Activated CD4-positive, alpha-beta T cell treated with anti-CD3 and anti-CD28 coated beads, Interleukin-2, amount 50 U/mL, for 1 hour (primary cell): ENCODE results near the gene TIAM1.

ENCODE experiments used
- DNase-seq: peaks from one replicate; pipeline ENCODE4 v3.0.0-alpha.2; 2020

Gene TIAM1

DNA sequence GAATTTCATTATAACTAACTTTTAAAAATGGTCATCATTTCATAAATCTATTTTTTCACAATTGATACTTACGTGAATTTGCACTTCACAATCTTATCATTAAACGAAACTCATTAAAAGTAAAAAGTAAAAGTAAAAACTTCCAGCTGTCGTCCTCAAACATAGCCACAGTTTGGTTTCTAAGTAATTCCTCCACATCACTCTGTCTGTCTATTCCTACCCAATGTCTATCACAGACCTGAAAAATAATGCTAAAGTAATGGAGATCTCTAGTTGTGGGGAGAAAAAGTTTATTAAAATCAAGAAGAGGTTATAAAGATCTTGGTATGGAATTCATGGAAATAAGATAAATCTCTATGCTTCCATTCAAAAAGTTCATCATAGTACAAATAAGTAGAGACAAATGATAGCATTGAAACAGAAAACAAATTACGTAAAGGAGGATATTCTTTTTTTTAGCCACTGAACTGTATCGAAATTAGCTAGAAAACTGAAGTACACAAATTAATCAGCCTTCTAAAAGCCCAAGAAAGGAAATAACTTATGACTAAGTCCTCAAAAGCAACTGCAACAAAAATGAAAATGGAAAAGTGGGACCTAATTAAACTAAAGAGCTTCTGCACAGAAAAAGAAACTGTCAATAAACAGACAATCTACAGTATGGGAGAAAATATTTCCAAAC is 148.6 kb downstream of the TIAM1 start:
- no peak for DNase-seq

- no peak for DNase-seq
These were observed 149.4 kb downstream of the TIAM1 start for GRCh38 chr21:31194510-31195293.

- no peak for DNase-seq
These were observed 150.3 kb downstream of the TIAM1 start for GRCh38 chr21:31193761-31194160.

- DNase-seq: no peak
These were observed 152.5 kb downstream of the TIAM1 start for GRCh38 chr21:31191553-31191952.

DNA sequence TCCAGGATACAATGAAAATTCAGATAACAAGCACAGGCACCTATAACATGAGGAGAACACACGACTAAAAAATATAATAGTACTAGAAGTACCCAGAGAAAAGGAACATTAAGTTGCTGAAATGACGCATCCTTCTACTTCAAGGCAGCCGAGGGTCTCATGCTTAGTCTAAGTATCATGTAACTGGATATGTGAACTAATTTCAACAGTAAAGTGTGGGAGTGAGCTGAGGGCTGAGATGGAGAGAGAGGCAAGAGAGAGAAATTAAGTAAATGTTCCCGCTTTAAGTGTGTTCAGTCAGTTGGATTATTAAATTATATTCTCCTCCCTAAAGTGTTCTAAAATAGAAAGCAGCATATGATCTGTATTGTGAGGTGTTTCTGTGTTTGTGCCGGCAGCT is 153.5 kb downstream of the TIAM1 start:
- DNase-seq: no peak

- DNase-seq: no peak
These were observed 156.6 kb downstream of the TIAM1 start for GRCh38 chr21:31187499-31187898.

- no peak for DNase-seq
These were observed 157.1 kb downstream of the TIAM1 start for GRCh38 chr21:31186916-31187315.

- no peak for DNase-seq
These were observed 158.4 kb downstream of the TIAM1 start for GRCh38 chr21:31185663-31186062.

DNA sequence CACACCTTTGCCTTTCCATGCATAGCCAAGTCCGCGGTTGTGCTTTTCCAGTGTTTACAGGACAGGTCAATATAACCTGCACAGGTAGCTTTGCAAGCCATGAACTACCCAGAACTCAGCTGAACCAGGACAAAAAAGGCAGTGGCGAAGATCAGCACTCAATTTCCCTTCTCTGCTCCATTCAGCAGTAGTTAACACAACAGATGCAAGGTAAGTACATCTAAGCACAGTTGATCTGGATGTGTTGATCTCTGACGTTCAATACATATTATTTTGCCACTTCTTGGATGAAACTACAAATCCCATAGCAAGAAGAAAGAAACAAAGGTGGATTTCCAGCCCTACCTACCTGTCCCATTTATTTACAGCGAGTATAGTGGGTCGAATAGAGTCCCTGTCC is 159.2 kb downstream of the TIAM1 start:
- no peak for DNase-seq

DNA sequence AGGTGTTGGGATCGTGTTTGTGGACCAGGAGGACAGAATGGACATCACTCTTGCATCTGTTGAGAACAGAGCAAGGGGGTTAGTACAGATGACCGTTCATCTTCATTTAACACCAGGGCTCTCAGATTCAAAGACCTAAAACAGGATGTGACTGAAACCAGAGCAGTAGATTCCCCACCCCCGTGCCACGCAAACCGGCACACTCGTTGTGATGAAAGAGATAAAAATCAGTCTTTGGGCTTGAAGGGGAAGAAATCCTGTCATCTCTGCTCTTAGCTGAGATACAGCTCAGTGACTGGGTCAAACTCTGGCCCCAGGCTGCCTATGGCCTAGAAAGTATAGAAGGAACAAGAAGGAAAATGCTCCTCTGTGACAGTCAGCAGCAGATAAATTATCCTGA is 159.6 kb downstream of the TIAM1 start:
- peak; percentile 61 for DNase-seq

- DNase-seq: peak; percentile 64
These were observed 161.6 kb downstream of the TIAM1 start for GRCh38 chr21:31182231-31183140.

DNA sequence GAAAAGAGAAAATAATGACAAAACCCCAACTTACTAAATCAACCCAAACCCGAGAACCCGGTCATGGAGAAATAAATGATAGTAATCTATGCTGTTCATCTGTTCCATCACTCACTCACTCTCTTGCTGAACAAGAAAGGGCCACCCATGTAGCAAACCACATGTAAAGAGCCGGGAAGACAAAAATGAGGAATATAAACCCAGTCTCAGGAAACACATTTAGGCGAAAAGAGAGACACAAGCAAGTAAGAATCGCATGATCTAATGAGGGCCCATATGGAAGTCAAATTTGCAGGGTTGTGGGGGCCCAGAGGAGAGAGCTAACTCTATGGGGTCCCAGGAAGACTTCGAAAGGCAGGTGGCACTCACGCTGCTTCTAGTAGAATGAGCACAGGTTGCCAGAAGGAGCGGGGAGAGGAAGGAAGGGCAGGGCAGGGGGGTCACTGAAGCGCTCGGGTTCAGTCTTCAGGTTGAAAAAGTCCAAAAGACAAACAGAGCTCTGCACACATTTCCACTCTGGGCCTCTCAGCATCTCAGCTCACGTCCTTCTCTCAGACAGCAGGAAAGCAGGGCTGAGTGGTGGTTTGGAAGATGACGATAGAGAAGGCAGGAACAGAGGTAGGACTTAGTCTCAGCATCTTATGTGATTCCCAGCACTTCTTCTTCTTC is 162.8 kb downstream of the TIAM1 start:
- peak; percentile 45 for DNase-seq

DNA sequence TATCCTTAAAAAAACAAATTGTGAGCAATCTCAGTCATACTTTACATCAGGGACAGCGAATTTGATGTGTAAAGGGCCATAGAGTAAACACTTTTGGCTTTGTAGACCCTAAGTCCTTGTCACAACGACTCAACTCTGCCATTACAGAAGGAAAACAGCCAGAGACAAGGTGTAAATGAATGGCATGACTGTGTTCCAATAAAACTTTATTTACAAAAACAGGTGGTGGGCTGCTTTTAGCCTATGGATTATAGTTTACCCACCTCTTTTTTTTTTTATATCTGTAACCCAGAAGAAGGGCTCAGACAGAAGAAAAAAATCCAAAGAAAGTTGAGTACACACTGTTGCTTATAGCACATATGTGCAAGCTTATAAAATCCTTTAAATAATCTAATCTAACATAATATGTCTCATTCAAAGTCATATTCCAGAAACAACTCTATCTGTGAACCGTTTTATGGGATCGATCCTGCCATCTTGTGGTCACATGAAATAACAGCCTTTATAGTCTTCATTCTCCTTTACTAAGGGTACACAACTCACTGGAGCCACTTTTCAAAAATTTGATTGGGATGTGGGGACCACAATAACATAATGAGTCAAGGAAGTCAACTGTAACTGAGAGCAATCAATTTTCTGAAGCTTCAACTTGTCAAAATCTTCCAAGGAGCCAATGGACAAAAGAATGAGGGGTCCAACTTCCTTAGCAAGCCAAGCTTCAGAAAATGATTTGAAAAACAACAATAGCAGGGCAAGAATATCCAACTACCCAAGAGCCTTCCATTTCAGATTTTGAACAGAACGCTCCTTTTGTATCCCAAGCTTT is 163.6 kb downstream of the TIAM1 start:
- DNase-seq: no peak

GRCh38 chr21:31176725-31177124 is 167.3 kb downstream of the TIAM1 start:
- DNase-seq: no peak

- no peak for DNase-seq
These were observed 167.9 kb downstream of the TIAM1 start for GRCh38 chr21:31176080-31176551.

- peak; percentile 56 for DNase-seq
These were observed 170.0 kb downstream of the TIAM1 start for GRCh38 chr21:31173881-31174555.

DNA sequence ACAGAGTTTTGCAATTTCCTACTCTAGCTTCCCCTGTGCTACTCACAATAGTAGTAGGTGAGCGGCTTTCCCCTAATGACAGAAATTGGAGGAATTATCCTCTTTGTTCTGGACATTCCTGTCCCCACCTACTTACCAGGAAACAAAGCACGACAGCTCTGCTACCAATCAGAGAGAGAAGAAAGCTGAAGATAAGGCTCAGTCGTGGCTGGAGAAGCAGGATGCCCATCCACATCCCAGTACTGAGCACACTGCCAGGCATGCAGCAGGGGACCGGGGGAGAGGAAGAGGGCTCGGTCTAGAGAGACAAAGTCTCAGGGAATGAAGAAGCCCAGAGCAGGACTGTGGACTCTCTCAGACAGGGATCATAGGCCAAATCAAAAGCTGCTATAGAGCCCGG is 171.7 kb downstream of the TIAM1 start:
- DNase-seq: no peak

- no peak for DNase-seq
These were observed 179.1 kb downstream of the TIAM1 start for GRCh38 chr21:31164713-31165694.

DNA sequence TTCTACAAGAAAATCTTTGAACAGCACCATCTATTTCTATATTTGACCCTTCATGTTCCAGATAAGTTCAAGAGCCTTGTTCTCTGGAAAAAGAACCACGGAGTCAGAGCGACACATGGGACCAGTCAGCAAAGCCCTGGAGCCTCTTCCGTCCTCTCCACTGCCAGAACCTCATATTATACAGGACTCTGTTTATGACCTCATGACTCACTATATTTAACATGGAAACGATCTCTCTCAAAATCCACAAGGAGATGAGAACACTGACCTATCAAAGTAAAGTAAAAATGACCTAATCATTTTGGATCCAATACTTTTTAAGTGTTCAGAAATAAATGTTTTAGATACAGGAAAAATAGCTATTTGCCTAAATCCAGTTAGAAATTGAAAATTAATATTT is 181.2 kb downstream of the TIAM1 start:
- no peak for DNase-seq
